Liver (tissue), 9 donors: ENCODE data around the gene KIAA1217. TPM values are rescaled to one million over a fixed set of nuclear protein-coding genes. Genes with fewer than 3 reads are reported as not detected.

Experiments used
- DNase-seq: peaks from one replicate; pipeline ENCODE4 v3.0.0-alpha.2; 2017; ENCODE audit warnings: low spot score
- H3K27ac ChIP-seq, 2 donors: one replicate each; pipeline ENCODE4 v1.7.0; 2013; ENCODE audit warnings: inconsistent platforms in 2 of 2, low read length in 2 of 2, control low read depth in 1 of 2, low read depth in 1 of 2, mild to moderate bottlenecking in 1 of 2
- H3K27me3 ChIP-seq, 4 donors: one replicate each; pipeline versions ENCODE4 v1.6.1 to v1.7.0; 2013; ENCODE audit warnings: low read length in 3 of 4, inconsistent platforms in 1 of 4, mild to moderate bottlenecking in 1 of 4, moderate library complexity in 1 of 4; ENCODE audit not compliant: control insufficient read depth in 4 of 4, insufficient read depth in 4 of 4
- H3K36me3 ChIP-seq, 4 donors: one replicate each; pipeline versions ENCODE4 v1.6.1 to v1.7.0; 2013; ENCODE audit warnings: low read length in 3 of 4, mild to moderate bottlenecking in 3 of 4, low read depth in 1 of 4, moderate library complexity in 1 of 4; ENCODE audit not compliant: control insufficient read depth in 4 of 4, insufficient read depth in 3 of 4
- H3K4me1 ChIP-seq, 4 donors: one replicate each; pipeline versions ENCODE4 v1.6.1 to v1.7.0; 2013; ENCODE audit warnings: low read length in 3 of 4, mild to moderate bottlenecking in 3 of 4, moderate library complexity in 1 of 4; ENCODE audit not compliant: control insufficient read depth in 4 of 4, insufficient read depth in 4 of 4
- H3K4me3 ChIP-seq, 3 donors: one replicate each; pipeline versions ENCODE4 v1.6.1 to v1.7.0; 2013; ENCODE audit warnings: low read length in 3 of 3, control low read depth in 1 of 3, low read depth in 1 of 3, mild to moderate bottlenecking in 1 of 3
- H3K9ac ChIP-seq, 2 donors: one replicate each; pipeline ENCODE4 v1.7.0; 2013; ENCODE audit warnings: low read length in 2 of 2, mild to moderate bottlenecking in 2 of 2, moderate library complexity in 2 of 2, control low read depth in 1 of 2, low read depth in 1 of 2
- H3K9me3 ChIP-seq, 4 donors: one replicate each; pipeline versions ENCODE4 v1.6.1 to v1.7.0; 2013; ENCODE audit warnings: low read length in 3 of 4; ENCODE audit not compliant: control insufficient read depth in 4 of 4
- ATF3 ChIP-seq: IDR thresholded peaks from 2 replicates; pipeline ENCODE4 v1.6.1; 2016; ENCODE audit warnings: antibody characterized with exemption
- CTCF ChIP-seq: fragments of 150-350 bp; IDR thresholded peaks from 2 replicates; pipeline ENCODE4 v1.5.1; 2017; ENCODE audit warnings: improper control_type of control experiment, low read depth, low read length; ENCODE audit not compliant: missing input control
- EGR1 ChIP-seq, 2 donors: IDR thresholded peaks; 2 replicates each; pipeline ENCODE4 v1.6.1; 2016 to 2018; ENCODE audit warnings: antibody characterized with exemption in 2 of 2, low read depth in 2 of 2
- FOXA1 ChIP-seq: IDR thresholded peaks from 2 replicates; pipeline ENCODE4 v1.6.1; 2016; ENCODE audit warnings: antibody characterized with exemption
- FOXA2 ChIP-seq: IDR thresholded peaks from 2 replicates; pipeline ENCODE4 v1.6.1; 2016; ENCODE audit warnings: antibody characterized with exemption
- GABPA ChIP-seq, 2 donors: IDR thresholded peaks in 1 of 2; conservative IDR thresholded peaks in 1 of 2; 2 replicates each; pipeline ENCODE4 v1.6.1; 2016; ENCODE audit warnings: antibody characterized with exemption in 2 of 2, mild to moderate bottlenecking in 1 of 2, moderate library complexity in 1 of 2
- HNF4A ChIP-seq, 2 donors: conservative IDR thresholded peaks; 2 replicates each; pipeline ENCODE4 v1.6.1; 2016; ENCODE audit warnings: antibody characterized with exemption in 2 of 2, mild to moderate bottlenecking in 2 of 2
- HNF4G ChIP-seq: IDR thresholded peaks from 2 replicates; pipeline ENCODE4 v1.6.1; 2016; ENCODE audit warnings: antibody characterized with exemption
- JUND ChIP-seq, 2 donors: IDR thresholded peaks; 2 replicates each; pipeline ENCODE4 v1.6.1; 2016; ENCODE audit warnings: antibody characterized with exemption in 2 of 2
- MAX ChIP-seq: IDR thresholded peaks from 2 replicates; pipeline ENCODE4 v1.6.1; 2016; ENCODE audit warnings: antibody characterized with exemption
- NR2F2 ChIP-seq: IDR thresholded peaks from 2 replicates; pipeline ENCODE4 v1.6.1; 2016; ENCODE audit warnings: antibody characterized with exemption
- RAD21 ChIP-seq, 2 donors: IDR thresholded peaks; 2 replicates each; pipeline ENCODE4 v1.6.1; 2016; ENCODE audit warnings: antibody characterized with exemption in 2 of 2, mild to moderate bottlenecking in 2 of 2
- REST ChIP-seq: IDR thresholded peaks from 2 replicates; pipeline ENCODE4 v1.6.1; 2016; ENCODE audit warnings: antibody characterized with exemption, mild to moderate bottlenecking
- RXRA ChIP-seq, 2 donors: IDR thresholded peaks; 2 replicates each; pipeline ENCODE4 v1.6.1; 2017 to 2018; ENCODE audit warnings: antibody characterized with exemption in 2 of 2, mild to moderate bottlenecking in 1 of 2
- SP1 ChIP-seq: IDR thresholded peaks from 2 replicates; pipeline ENCODE4 v1.6.1; 2018; ENCODE audit warnings: antibody characterized with exemption, mild to moderate bottlenecking
- TAF1 ChIP-seq: conservative IDR thresholded peaks from 2 replicates; pipeline ENCODE4 v1.6.1; 2016; ENCODE audit warnings: antibody characterized with exemption, mild to moderate bottlenecking
- YY1 ChIP-seq: IDR thresholded peaks from 2 replicates; pipeline ENCODE4 v1.6.1; 2016; ENCODE audit warnings: antibody characterized with exemption, mild to moderate bottlenecking
- ZBTB33 ChIP-seq: IDR thresholded peaks from 2 replicates; pipeline ENCODE4 v1.6.1; 2016; ENCODE audit warnings: antibody characterized with exemption
- WGBS: extraction: QIAGEN DNeasy Blood & Tissue Kit; methylation state at CpG from one replicate; pipeline ENCODE4 v1.1.7; 2013; 5-methylcytosine and 5-hydroxymethylcytosine counted together
- polyA plus RNA-seq, 2 donors: library from polyadenylated mRNA; stranded (reverse) in 1 of 2; unstranded in 1 of 2; fragments of 200-250 nt in 1 of 2; fragments of >200 nt in 1 of 2; fragmentation: Nextera tagmentation in 1 of 2; extraction: Ambion mirVana in 1 of 2; gene quantifications; one replicate each; pipeline versions ENCODE4 v1.2.1 to v1.2.3, GENCODE V29; 2013 to 2015
- total RNA-seq, 2 donors: library from RNA; depleted of rRNA; stranded (reverse); fragments of >200 nt; gene quantifications; one replicate each; pipeline ENCODE4 v1.2.3, GENCODE V29; 2014
- donor health status: healthy.
- donor health status: healthy.
- donor health status: healthy.
- donor health status: healthy.
- donor health status: healthy.

The KIAA1217 gene
- total and polyA plus RNA-seq, 4 donors: 4.5 to 12.8 (median 6.8) TPM

- Histone ChIP-seq H3K27ac (no peak overlapping the region), H3K9ac (no peak overlapping the region), H3K9me3 (no peaks in the 10 kb centered on the region), H3K36me3 (no peaks in the 10 kb centered on the region), H3K27me3 (no peaks in the 10 kb centered on the region), H3K4me1 (no peaks in the 10 kb centered on the region), H3K4me3 (no peak overlapping the region)
- DNase-seq: no peak
- WGBS: 89% methylated on average over 4 of the region's 4 CpGs
- no peak for TF ChIP-seq EGR1 (IDR thresholded peaks at IDR 0.05; ENCODE audit: low read depth in 2 of 2)
- TF ChIP-seq FOXA2: no peak
- no peak for TF ChIP-seq NR2F2
- no peak for TF ChIP-seq ZBTB33
- TF ChIP-seq FOXA1: no peak
- no peak for TF ChIP-seq MAX
- no peak for TF ChIP-seq CTCF
- TF ChIP-seq JUND (IDR thresholded peaks at IDR 0.05): no peak
Measured at GRCh38 chr10:24358022-24358421, 149.1 kb downstream of the KIAA1217 start.

- no peaks in the 10 kb centered on the region for H3K9me3 ChIP-seq
- H3K4me3 ChIP-seq: no peak overlapping the region
- WGBS: 29% methylated on average over 12 of the region's 12 CpGs
- peak; percentile 56 for DNase-seq
- H3K4me1 ChIP-seq: no peaks in the 10 kb centered on the region
- no peaks in the 10 kb centered on the region for H3K27me3 ChIP-seq
- no peak overlapping the region for H3K9ac ChIP-seq
- no peak overlapping the region for H3K27ac ChIP-seq
- TF ChIP-seq FOXA2 (no peak), RAD21 (IDR thresholded peaks at IDR 0.05) (peak; percentile 86 to 89), ATF3 (no peak), NR2F2 (no peak), YY1 (no peak), MAX (no peak), SP1 (no peak), CTCF (peak; percentile 58), GABPA (IDR thresholded peaks at IDR 0.05 in 1 of 2, conservative IDR thresholded peaks at IDR 0.05 in 1 of 2) (no peak), HNF4G (no peak), TAF1 (no peak), FOXA1 (no peak), REST (no peak), HNF4A (conservative IDR thresholded peaks at IDR 0.05) (no peak), RXRA (IDR thresholded peaks at IDR 0.05) (no peak), JUND (IDR thresholded peaks at IDR 0.05) (no peak), EGR1 (IDR thresholded peaks at IDR 0.05; ENCODE audit: low read depth in 2 of 2) (no peak)
- H3K36me3 ChIP-seq: no peaks in the 10 kb centered on the region
Measured at GRCh38 chr10:24360282-24361127, 151.6 kb downstream of the KIAA1217 start.
